Loucy (cell line): ENCODE measurements around the gene CFAP210.

ENCODE experiments used
- CTCF ChIP-seq: fragments of 200-600 bp; sonication (generic); conservative IDR thresholded peaks from 2 replicates; pipeline ENCODE4 v1.5.1; 2014; ENCODE audit warnings: mild to moderate bottlenecking, antibody characterized with exemption, low read length
- EZH2phosphoT487 ChIP-seq: fragments of 200-600 bp; IDR thresholded peaks from 2 replicates; pipeline ENCODE4 v1.6.1; 2018; ENCODE audit warnings: antibody characterized with exemption, mild to moderate bottlenecking, moderate library complexity, borderline replicate concordance

DNA sequence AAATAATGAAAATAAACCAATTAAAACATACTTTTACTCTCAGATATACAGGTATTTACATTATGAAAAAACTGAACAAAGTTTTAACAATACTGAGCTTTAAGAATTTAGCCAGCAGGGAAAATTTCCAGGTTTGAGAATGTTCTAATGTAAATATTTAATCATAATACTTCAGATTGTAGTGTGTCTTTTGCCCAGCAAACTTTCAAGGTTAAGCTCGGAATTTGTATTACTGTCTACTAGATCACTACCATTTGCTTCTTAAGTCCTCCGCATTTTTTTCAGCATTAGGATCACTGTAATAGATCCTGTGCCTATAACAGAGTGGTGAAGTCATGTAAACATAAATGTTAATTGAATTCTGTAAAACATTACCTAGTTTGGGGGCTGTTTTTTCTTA lies 52.7 kb downstream of the CFAP210 start:
- no peak for TF ChIP-seq CTCF
- no peak for TF ChIP-seq EZH2phosphoT487
